Measurements from ENCODE around the gene MCOLN2.

DNA sequence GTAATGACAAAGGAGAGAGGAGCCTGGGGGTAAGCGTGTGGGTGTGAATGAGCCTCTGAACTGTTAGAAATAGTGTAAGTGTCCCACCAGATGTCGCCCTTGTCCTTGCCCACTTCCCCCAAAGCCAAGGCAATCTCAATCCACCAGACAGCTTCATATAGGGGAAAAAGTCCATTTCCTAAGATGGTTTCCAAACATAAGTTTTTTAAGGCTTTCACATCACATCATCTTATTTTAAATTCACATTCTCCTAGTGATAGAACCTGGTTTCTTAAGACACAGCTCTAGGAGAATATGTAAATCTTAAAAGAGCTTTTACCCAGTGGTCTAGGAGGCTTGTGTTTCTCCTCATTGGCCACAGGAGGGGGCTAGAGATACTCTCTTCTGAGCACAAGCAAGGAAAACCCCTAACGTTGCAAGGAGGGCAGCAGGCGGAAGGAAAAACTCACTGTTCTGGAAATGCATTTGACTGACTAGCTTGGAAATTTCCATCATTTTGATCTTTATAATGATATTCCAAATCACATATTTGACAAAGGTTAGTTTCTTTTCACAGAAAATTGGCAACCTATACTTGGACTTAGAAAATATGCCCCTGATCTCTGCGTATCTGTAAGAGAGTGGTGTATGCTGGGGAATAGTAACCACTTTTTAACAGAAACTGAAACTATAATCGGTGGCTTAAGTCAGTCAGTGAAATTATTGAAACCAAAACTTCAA is 52.0 kb downstream of the MCOLN2 start:
- TF ChIP-seq RELA (CRISPR knock-in tag; IDR thresholded peaks at IDR 0.05; ENCODE audit: borderline replicate concordance) (no peak), EMX1 (CRISPR knock-in tag; IDR thresholded peaks at IDR 0.05) (no peak), SMAD3 (CRISPR knock-in tag; IDR thresholded peaks at IDR 0.05; ENCODE audit: borderline replicate concordance) (no peak), CBFB (CRISPR knock-in tag; IDR thresholded peaks at IDR 0.05; ENCODE audit: low read depth) (no peak), E2F4 (CRISPR knock-in tag; IDR thresholded peaks at IDR 0.05; ENCODE audit: borderline replicate concordance, low read depth) (no peak), ZNF232 (CRISPR knock-in tag; IDR thresholded peaks at IDR 0.05) (no peak)
- TF ChIP-seq, protein P1, sequence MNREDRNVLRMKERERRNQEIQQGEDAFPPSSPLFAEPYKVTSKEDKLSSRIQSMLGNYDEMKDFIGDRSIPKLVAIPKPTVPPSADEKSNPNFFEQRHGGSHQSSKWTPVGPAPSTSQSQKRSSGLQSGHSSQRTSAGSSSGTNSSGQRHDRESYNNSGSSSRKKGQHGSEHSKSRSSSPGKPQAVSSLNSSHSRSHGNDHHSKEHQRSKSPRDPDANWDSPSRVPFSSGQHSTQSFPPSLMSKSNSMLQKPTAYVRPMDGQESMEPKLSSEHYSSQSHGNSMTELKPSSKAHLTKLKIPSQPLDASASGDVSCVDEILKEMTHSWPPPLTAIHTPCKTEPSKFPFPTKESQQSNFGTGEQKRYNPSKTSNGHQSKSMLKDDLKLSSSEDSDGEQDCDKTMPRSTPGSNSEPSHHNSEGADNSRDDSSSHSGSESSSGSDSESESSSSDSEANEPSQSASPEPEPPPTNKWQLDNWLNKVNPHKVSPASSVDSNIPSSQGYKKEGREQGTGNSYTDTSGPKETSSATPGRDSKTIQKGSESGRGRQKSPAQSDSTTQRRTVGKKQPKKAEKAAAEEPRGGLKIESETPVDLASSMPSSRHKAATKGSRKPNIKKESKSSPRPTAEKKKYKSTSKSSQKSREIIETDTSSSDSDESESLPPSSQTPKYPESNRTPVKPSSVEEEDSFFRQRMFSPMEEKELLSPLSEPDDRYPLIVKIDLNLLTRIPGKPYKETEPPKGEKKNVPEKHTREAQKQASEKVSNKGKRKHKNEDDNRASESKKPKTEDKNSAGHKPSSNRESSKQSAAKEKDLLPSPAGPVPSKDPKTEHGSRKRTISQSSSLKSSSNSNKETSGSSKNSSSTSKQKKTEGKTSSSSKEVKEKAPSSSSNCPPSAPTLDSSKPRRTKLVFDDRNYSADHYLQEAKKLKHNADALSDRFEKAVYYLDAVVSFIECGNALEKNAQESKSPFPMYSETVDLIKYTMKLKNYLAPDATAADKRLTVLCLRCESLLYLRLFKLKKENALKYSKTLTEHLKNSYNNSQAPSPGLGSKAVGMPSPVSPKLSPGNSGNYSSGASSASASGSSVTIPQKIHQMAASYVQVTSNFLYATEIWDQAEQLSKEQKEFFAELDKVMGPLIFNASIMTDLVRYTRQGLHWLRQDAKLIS (CRISPR knock-in tag; IDR thresholded peaks at IDR 0.05; ENCODE audit: borderline replicate concordance) = no peak
- TF ChIP-seq, protein P2, sequence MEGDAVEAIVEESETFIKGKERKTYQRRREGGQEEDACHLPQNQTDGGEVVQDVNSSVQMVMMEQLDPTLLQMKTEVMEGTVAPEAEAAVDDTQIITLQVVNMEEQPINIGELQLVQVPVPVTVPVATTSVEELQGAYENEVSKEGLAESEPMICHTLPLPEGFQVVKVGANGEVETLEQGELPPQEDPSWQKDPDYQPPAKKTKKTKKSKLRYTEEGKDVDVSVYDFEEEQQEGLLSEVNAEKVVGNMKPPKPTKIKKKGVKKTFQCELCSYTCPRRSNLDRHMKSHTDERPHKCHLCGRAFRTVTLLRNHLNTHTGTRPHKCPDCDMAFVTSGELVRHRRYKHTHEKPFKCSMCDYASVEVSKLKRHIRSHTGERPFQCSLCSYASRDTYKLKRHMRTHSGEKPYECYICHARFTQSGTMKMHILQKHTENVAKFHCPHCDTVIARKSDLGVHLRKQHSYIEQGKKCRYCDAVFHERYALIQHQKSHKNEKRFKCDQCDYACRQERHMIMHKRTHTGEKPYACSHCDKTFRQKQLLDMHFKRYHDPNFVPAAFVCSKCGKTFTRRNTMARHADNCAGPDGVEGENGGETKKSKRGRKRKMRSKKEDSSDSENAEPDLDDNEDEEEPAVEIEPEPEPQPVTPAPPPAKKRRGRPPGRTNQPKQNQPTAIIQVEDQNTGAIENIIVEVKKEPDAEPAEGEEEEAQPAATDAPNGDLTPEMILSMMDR (IDR thresholded peaks at IDR 0.05) = peak; percentile 66
